ENCODE data around the gene ENDOV. TPM values are rescaled to one million over a fixed set of nuclear protein-coding genes. Genes with fewer than 3 reads are reported as not detected.

The ENDOV gene
- total RNA-seq, 1 donor from 2014 or later, result 11.8 TPM

GRCh38 chr17:80426671-80427326 lies 11.8 kb downstream of the ENDOV start:
- intact Hi-C loops (cut with DNase I), result loop anchor here (5.0 kb wide), 1 partner anchor 556 kb away; no protein-coding TSS in a partner anchor
- DNase-seq (ENCODE audit: extremely low spot score in 2 of 2), result no peak
- H3K4me1 ChIP-seq, result peaks cover 7% of the 10 kb centered on the region
- no peak overlapping the region for H3K4me3 ChIP-seq
- H3K9me3 ChIP-seq, result no peaks in the 10 kb centered on the region
- no peaks in the 10 kb centered on the region for H3K36me3 ChIP-seq
- no peaks in the 10 kb centered on the region for H3K27me3 ChIP-seq
- H3K27ac ChIP-seq, result no peak overlapping the region
- no peak for TF ChIP-seq POLR2A (IDR thresholded peaks at IDR 0.05)
- peak; percentile 92 to 95 (median 94) for TF ChIP-seq CTCF (IDR thresholded peaks at IDR 0.05)
- TF ChIP-seq POLR2AphosphoS5 (IDR thresholded peaks at IDR 0.05; ENCODE audit: insufficient read depth in 1 of 2, low read depth in 1 of 2), result peak in 1 of 2 donors; percentile 19

GRCh38 chr17:80427366-80428282 lies 12.7 kb downstream of the ENDOV start:
- Histone ChIP-seq H3K4me1 (peaks cover 7% of the 10 kb centered on the region), H3K27ac (no peak overlapping the region), H3K36me3 (no peaks in the 10 kb centered on the region), H3K9me3 (no peaks in the 10 kb centered on the region), H3K4me3 (no peak overlapping the region), H3K27me3 (no peaks in the 10 kb centered on the region)
- intact Hi-C loops (cut with DNase I), result loop anchor here (5.0 kb wide), 1 partner anchor 555 kb away; no protein-coding TSS in a partner anchor
- no peak for DNase-seq (ENCODE audit: extremely low spot score in 2 of 2)
- TF ChIP-seq POLR2AphosphoS5 (IDR thresholded peaks at IDR 0.05; ENCODE audit: insufficient read depth in 1 of 2, low read depth in 1 of 2), result no peak
- no peak for TF ChIP-seq CTCF (IDR thresholded peaks at IDR 0.05)
- no peak for TF ChIP-seq POLR2A (IDR thresholded peaks at IDR 0.05)

GRCh38 chr17:80428363-80428762 lies 13.4 kb downstream of the ENDOV start:
- Histone ChIP-seq H3K27ac (no peak overlapping the region), H3K4me3 (no peak overlapping the region), H3K27me3 (no peaks in the 10 kb centered on the region), H3K9me3 (no peaks in the 10 kb centered on the region), H3K4me1 (peaks cover 2% of the 10 kb centered on the region), H3K36me3 (no peaks in the 10 kb centered on the region)
- no peak for DNase-seq (ENCODE audit: extremely low spot score in 2 of 2)
- TF ChIP-seq POLR2AphosphoS5 (IDR thresholded peaks at IDR 0.05; ENCODE audit: insufficient read depth in 1 of 2, low read depth in 1 of 2) (no peak), CTCF (IDR thresholded peaks at IDR 0.05) (no peak), POLR2A (IDR thresholded peaks at IDR 0.05) (no peak)
- intact Hi-C loops (cut with DNase I), result loop anchor here (5.0 kb wide), 1 partner anchor 554 kb away; no protein-coding TSS in a partner anchor

GRCh38 chr17:80428796-80429195 lies 13.8 kb downstream of the ENDOV start:
- Histone ChIP-seq H3K4me1 (no peaks in the 10 kb centered on the region), H3K36me3 (no peaks in the 10 kb centered on the region), H3K27me3 (no peaks in the 10 kb centered on the region), H3K27ac (no peak overlapping the region), H3K4me3 (no peak overlapping the region), H3K9me3 (no peaks in the 10 kb centered on the region)
- intact Hi-C loops (cut with DNase I), result loop anchor here (5.0 kb wide), 1 partner anchor 554 kb away; no protein-coding TSS in a partner anchor
- no peak for DNase-seq (ENCODE audit: extremely low spot score in 2 of 2)
- TF ChIP-seq CTCF (IDR thresholded peaks at IDR 0.05) (no peak), POLR2A (IDR thresholded peaks at IDR 0.05) (no peak), POLR2AphosphoS5 (IDR thresholded peaks at IDR 0.05; ENCODE audit: insufficient read depth in 1 of 2, low read depth in 1 of 2) (no peak)
